ENCODE results near the gene RAB22A. TPM values are rescaled to one million over a fixed set of nuclear protein-coding genes. Genes with fewer than 3 reads are reported as not detected.

The RAB22A gene
- total and polyA plus RNA-seq, 2 donors from 2014 or later = 7.0 to 20.7 TPM

DNA sequence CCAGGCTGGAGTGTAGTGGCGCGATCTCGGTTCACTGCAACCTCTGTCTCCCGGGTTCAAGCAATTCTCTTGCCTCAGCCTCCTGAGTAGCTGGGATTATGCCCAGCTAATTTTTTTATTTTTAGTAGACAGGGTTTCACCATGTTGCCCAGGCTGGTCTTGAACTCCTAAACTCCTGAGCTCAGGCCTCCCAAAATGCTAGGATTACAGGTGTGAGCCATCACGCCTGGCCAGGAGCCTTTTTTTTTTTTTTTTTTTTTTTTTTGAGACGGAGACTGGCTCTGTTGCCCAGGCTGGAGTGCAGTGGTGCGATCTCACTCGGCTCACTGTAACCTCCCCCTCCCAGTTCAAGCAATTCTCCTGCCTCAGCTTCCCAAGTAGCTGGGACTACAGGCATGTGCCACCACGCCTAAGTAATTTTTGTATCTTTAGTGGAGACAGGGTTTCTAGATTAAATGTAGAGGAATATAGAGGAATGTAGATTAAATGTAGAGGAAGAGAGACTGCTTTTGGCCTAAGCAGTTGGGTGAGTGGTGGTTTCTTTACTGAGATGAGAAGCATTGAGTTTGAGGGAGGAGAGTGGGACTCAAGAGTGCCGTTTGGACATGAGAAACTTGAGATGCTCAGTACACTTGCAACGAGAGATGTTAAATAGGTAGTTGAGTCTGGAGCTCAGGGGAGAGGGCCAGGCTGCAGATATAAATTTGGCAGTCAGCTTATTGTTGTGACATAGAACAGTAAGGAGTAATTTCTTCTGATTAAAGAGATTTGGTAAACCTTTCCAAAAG lies 96.2 kb downstream of the RAB22A start:
- no peak overlapping the region for H3K27ac ChIP-seq (ENCODE audit: low read depth in 2 of 2, low read length in 2 of 2)
- DNase-seq = no peak
- TF ChIP-seq, protein P1, sequence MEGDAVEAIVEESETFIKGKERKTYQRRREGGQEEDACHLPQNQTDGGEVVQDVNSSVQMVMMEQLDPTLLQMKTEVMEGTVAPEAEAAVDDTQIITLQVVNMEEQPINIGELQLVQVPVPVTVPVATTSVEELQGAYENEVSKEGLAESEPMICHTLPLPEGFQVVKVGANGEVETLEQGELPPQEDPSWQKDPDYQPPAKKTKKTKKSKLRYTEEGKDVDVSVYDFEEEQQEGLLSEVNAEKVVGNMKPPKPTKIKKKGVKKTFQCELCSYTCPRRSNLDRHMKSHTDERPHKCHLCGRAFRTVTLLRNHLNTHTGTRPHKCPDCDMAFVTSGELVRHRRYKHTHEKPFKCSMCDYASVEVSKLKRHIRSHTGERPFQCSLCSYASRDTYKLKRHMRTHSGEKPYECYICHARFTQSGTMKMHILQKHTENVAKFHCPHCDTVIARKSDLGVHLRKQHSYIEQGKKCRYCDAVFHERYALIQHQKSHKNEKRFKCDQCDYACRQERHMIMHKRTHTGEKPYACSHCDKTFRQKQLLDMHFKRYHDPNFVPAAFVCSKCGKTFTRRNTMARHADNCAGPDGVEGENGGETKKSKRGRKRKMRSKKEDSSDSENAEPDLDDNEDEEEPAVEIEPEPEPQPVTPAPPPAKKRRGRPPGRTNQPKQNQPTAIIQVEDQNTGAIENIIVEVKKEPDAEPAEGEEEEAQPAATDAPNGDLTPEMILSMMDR (IDR thresholded peaks at IDR 0.05; ENCODE audit: borderline replicate concordance, extremely low read depth, insufficient read depth) = no peak
- no peak for FAIRE-seq
- H3K4me1 ChIP-seq (ENCODE audit: control insufficient read depth in 2 of 3, insufficient read depth in 2 of 3, low read depth in 1 of 3, low read length in 3 of 3) = peaks cover 0 to 17% (median 8%) of the 10 kb centered on the region in 3 donors
- H3K27me3 ChIP-seq (ENCODE audit: control insufficient read depth, insufficient read depth, low read length) = no peaks in the 10 kb centered on the region
- no peaks in the 10 kb centered on the region for H3K36me3 ChIP-seq (ENCODE audit: control insufficient read depth in 2 of 3, insufficient read depth in 3 of 3, low read length in 3 of 3)
- intact Hi-C loops (cut with DNase I) = no loop called here
- no peak overlapping the region for H3K4me3 ChIP-seq (ENCODE audit: low read length in 3 of 3)
- no peak overlapping the region for H3K9ac ChIP-seq (ENCODE audit: low read length in 3 of 3)
- no peaks in the 10 kb centered on the region for H3K9me3 ChIP-seq (ENCODE audit: control insufficient read depth in 2 of 3, insufficient read depth in 1 of 3, low read length in 3 of 3)

DNA sequence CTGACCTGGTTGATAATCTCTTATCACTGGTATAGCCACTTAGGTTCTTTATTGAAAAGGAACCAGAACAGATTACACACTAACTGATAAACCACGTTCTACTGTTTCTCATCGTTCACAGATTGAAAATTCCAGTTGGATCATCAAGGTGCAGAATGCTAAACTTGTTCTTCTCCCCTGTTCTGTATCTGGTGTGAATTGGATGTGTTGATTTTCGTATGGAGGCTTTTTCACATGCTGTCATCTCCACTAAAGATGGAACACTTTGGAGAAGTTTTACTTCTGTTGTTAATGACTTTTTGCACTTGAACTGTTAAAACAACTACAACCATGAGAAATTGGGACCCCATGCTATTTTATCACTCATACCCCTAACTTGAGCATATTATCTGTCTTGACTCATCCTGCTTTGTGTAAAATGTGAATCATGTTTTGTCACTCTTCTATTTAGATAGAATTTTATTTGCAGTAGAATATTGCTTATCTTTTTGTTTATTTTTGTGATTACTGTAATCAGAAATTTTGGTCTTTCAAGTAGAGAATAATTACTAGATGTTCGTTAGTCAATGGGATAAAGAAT lies 97.0 kb downstream of the RAB22A start:
- no peaks in the 10 kb centered on the region for H3K36me3 ChIP-seq (ENCODE audit: control insufficient read depth in 2 of 3, insufficient read depth in 3 of 3, low read length in 3 of 3)
- DNase-seq (no peak), FAIRE-seq (no peak)
- intact Hi-C loops (cut with DNase I) = no loop called here
- TF ChIP-seq, protein P1 (IDR thresholded peaks at IDR 0.05; ENCODE audit: borderline replicate concordance, extremely low read depth, insufficient read depth) = no peak
- peaks cover 0 to 17% (median 4%) of the 10 kb centered on the region in 3 donors for H3K4me1 ChIP-seq (ENCODE audit: control insufficient read depth in 2 of 3, insufficient read depth in 2 of 3, low read depth in 1 of 3, low read length in 3 of 3)
- no peak overlapping the region for H3K9ac ChIP-seq (ENCODE audit: low read length in 3 of 3)
- no peaks in the 10 kb centered on the region for H3K9me3 ChIP-seq (ENCODE audit: control insufficient read depth in 2 of 3, insufficient read depth in 1 of 3, low read length in 3 of 3)
- H3K4me3 ChIP-seq (ENCODE audit: low read length in 3 of 3) = no peak overlapping the region
- H3K27ac ChIP-seq (ENCODE audit: low read depth in 2 of 2, low read length in 2 of 2) = no peak overlapping the region
- H3K27me3 ChIP-seq (ENCODE audit: control insufficient read depth, insufficient read depth, low read length) = no peaks in the 10 kb centered on the region

DNA sequence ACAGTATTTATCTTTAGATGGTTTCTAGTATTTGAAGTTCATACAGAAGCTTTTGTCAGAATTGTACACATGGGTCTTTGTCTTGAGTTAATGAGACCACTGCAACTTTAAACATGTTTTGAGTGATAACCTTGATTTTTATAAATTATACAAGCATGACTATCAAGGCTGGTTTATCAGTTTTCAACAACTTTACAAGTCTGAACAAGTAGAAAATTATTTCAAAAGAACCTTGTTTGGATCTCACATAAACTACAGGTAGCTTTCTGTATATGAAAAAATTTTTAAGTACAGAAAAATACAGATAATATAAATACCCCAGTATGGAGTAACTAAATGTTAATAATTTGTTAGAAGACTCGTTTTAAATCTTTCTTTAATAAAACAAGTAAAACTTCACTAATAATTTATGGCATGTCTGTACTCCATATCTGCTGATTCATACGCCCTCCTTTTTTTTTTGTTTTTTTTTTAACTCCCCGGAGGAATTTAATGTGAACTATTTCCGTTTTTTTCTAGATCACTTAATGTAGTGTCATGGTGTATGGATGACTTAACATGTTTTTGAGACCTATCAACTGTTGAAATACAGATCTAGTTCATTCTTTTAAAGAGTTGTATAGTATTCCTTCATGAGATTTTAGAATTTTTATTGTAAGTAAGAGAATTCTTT lies 97.8 kb downstream of the RAB22A start:
- no peak for FAIRE-seq
- H3K4me3 ChIP-seq (ENCODE audit: low read length in 3 of 3) = no peak overlapping the region
- H3K36me3 ChIP-seq (ENCODE audit: control insufficient read depth in 2 of 3, insufficient read depth in 3 of 3, low read length in 3 of 3) = no peaks in the 10 kb centered on the region
- no peaks in the 10 kb centered on the region for H3K27me3 ChIP-seq (ENCODE audit: control insufficient read depth, insufficient read depth, low read length)
- H3K9ac ChIP-seq (ENCODE audit: low read length in 3 of 3) = no peak overlapping the region
- intact Hi-C loops (cut with DNase I) = no loop called here
- H3K27ac ChIP-seq (ENCODE audit: low read depth in 2 of 2, low read length in 2 of 2) = no peak overlapping the region
- peaks cover 0 to 17% (median 4%) of the 10 kb centered on the region in 3 donors for H3K4me1 ChIP-seq (ENCODE audit: control insufficient read depth in 2 of 3, insufficient read depth in 2 of 3, low read depth in 1 of 3, low read length in 3 of 3)
- H3K9me3 ChIP-seq (ENCODE audit: control insufficient read depth in 2 of 3, insufficient read depth in 1 of 3, low read length in 3 of 3) = no peaks in the 10 kb centered on the region
- TF ChIP-seq, protein P1 (IDR thresholded peaks at IDR 0.05; ENCODE audit: borderline replicate concordance, extremely low read depth, insufficient read depth) = no peak
- no peak for DNase-seq
